Fibroblast of skin of right quadriceps (primary cell): ENCODE results near the gene PPM1F.

Experiments used
- DNase-seq: peaks from one replicate; pipeline ENCODE4 v3.0.0-alpha.2; 2013

PPM1F gene

DNA sequence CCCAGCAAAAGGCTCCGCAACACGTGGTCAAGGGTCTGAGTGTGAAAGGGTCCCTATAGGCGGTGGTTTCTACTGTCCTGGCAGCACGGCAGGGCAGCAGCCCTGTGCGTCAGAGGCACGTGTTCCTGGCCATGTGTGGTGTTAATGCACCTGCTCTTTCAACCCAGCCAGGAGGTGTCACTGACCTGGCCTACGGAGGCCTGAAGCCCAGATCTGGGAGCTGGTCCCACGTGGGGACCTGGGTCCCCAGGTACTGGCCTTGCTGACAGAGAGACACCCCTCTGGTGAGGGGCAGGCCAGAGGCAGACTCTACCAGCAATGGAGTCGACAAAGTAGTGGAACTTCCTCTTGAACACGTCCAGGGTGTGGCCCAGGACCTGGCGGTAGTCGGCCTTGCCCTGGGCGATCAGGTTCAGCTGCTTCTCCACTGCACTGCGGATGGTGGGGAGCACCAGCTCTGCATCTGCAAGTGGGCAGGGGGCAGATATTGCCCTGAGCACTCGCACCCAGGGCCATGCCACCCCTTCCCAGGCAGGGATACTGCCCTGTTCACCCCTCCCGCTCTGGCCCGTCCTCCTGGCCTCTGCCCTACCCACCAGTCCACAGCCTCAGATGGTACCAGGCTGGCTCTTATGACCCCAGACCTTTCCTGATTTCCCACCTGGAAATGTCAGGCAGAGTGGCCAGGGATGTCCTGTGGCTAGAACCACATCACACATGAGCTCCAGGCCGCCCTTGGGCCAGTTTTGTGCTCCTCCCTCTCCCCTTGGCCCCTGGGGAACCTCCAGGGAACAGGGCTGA lies 6.8 kb upstream of the PPM1F start:
- DNase-seq: no peak

DNA sequence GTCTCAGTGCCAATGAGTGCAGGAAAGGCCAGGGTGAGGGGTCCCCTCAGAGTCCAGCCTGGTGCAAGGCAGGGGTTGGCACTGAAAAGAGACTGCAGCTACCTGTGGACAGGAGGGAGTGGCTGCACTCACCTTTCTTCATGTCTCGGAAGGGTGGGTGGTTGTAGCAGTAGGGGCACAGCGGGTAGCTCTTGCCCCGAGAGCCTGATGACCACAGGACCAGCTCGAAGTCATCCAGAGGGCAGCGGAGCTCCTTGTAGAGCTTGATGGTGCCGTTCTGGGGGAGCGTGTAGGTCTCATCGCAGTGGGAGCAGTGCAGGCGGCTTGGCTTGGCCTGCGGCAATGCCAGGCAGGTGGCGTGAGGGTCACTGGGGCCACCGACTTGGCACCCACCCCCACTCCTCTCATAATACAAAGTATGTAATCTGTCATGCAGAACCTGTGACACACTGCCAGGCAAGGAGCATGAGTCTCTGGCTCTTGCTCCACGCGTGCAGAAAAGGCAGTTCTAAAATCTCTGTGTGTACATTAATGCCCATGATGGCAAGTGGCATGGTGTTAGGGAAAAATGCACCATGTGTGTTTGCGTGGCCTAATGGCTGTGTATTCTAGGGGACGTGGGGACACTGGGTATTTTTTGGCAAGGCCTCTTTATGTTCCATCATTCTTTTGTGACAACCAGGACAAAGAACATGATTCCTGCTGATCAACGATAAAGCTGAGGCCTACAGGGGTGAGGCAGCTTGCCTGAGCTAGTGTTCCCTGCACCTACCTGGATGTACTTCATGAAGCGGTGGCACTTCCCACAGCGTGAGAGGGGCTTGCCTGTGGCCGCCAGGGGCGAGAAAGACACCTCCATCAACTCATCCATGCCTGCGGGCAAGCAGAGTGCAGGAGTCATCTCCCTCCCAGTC lies 6.0 kb upstream of the PPM1F start:
- DNase-seq: no peak

DNA sequence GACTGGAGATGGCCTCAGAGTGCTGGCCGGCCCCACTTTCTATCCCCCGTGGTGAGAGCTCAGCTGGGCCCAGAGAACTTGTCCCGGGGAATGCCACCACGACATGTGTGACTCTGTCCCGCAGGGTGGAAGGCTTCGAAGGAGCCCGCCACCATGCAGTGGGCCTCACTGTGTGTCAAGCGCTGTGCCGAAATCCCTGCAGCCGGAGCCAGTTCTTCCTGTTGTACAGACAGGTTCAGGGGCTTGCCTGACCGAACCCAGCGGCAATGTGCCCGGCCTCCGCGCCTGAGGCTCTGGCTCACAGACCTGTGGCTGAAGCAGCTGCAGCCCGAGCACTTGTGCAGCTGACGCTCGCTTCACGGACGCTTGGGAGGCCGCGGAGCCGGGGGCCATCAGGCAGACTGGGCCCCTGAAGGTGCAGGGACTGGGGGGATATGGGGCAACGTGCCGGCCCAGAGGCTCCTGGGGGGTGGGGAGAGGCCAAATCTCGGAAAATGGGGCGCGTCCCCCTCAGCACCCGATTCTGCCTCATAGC lies 650 bp downstream of the PPM1F start:
- peak; percentile 23 for DNase-seq

DNA sequence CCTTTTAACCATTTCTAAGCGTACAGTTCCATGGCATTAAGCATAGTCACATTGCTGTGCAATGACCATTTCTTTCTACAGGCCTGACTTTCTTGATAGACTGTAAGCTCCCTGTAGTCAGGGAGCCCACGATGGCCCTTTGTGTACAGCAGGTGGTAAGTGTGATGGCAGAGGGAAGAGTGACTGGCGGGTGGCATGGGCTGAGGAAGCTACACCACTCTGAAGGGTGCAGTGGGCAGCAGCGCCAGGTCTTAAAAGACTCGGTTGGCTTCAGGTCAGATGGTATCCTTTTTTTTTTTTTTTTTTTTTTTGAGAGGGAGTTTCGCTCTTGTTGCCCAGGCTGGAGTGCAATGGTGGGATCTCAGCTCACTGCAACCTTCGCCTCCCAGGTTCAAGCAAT lies 1.6 kb downstream of the PPM1F start:
- DNase-seq: no peak

DNA sequence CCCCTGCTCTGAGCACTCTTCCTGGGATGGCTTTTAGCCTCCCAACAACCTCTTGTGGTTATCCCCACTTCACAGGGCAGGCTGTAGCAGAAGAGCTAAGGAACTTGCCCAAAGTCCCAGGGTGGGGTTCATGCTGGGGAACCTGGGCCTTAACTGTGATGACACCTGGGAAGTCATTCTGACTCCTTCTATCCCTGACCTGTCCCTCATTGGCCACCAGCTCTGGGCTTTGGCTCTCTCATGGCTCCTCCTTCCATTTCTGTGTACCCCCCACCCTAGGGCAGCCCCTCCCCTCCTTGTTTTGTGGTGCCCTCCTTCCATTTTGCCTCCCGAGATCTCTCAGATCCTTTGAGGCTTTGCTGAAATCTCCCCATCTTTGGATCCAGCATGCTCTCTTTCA lies 2.7 kb downstream of the PPM1F start:
- DNase-seq: no peak

DNA sequence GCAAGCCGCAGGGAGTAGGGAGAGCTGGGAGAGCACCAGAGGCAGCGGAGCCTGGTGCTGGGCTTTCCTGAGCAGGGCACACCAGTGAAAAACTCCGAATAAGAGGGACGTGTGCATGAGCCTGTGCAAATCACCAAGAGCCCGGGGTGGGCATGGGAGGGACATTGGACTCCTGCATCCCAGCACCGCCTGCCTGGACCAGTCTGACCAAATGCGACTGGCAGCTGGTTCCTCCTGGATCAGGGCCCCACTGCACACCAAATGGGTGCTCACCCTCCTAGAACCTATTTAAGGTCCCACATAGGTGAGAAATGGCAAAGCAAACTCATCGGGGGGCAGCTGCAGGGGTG lies 3.1 kb downstream of the PPM1F start:
- DNase-seq: no peak

DNA sequence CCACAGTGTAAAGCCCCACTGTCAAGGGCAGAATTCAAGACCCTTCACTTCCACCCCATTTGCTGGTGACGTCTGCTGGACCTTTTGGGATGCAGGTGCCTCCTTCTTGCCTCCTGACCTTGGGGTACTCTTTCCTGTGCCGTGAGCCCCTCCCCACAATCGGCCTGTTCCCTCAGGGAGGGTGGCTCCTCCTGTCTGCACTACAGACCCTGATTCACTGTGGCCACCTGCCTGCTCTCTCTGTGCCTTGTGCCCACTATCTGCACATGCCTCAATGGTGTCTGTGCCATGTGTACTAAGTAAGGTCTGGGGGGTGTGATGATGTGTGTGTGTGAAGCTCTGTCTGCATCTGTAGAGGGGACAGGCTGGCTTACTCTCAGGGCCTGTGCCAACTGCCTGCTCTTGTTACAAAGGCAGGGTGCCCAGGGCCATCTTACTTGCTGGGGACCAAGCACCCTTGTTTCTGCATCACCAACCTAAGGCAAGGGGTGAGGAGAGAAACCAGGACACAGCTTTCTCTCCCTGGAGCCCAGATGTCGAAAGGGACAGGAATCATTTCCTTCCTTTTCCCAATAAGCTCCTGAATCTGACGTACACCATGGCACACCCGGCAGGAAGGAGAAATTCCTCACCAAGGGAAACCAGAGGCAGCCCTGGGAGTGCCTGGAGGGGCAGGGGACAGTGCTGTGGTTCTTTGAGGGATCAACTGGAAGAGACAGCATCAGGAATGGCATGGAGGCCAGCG lies 3.7 kb downstream of the PPM1F start:
- no peak for DNase-seq

DNA sequence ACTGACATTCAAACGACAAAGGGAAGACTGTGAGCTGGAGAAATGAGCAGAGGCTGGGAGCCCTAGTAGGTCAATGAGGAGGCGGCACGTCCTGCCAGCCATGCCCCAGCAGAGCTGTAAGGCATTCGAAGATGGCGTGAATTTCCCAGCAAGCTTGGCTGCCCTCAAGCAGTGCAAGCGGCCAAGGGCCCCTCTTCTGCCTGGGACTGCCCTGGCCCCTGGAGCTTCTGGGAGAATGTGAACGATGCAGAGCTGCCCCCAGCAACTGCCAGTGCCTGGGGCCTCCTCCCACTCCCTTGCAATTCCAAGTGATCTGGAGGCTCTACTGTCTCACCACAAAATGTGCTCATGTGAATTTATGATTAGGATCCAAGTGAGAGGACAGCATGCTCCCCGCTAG lies 4.3 kb downstream of the PPM1F start:
- no peak for DNase-seq

DNA sequence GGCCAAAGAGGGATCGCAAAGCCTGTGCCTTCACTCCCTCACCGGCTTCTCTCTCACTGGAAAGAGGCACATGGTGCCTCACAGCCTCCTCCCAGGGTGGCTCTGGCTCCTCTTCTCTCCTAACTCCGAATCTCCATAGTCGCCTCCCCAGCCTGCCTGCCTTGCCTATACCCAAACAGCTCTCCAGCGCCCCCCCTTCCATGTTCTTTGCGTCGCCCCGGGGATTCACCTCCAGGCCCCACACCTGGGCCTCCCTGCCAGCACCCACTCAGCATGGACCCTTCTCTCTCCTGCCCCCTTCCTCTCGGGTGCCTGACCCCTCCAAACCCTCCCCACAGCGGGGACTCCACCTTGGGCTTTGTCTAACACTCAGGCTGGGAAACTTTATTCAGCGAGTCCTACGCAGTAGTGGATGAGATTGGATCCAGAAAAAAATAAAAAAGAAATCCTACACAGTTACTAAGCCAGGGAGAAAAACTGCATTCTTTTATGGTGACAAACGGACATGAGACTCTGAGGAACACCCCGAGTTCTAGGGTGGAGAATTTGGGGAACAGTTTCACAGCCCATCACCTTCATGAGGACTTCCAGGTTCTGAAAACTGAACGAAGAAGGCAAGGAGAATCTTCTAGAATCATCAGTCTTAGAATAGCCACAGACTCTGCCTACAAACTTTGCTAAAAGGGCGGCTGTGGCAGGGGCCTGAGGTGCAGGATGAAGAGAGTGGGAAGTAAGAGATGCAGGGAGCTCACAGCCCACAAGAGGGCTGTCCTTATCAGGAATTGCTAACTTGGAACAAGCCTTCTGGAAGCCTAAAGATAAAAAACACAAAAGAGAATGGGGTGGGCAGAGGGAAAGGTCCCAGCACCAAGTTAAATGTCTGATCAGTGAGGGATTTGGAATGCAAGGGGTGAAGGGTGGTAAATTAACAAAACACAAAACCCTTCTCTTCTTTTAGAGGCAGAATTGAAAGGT lies 5.3 kb downstream of the PPM1F start:
- DNase-seq: peak; percentile 52

DNA sequence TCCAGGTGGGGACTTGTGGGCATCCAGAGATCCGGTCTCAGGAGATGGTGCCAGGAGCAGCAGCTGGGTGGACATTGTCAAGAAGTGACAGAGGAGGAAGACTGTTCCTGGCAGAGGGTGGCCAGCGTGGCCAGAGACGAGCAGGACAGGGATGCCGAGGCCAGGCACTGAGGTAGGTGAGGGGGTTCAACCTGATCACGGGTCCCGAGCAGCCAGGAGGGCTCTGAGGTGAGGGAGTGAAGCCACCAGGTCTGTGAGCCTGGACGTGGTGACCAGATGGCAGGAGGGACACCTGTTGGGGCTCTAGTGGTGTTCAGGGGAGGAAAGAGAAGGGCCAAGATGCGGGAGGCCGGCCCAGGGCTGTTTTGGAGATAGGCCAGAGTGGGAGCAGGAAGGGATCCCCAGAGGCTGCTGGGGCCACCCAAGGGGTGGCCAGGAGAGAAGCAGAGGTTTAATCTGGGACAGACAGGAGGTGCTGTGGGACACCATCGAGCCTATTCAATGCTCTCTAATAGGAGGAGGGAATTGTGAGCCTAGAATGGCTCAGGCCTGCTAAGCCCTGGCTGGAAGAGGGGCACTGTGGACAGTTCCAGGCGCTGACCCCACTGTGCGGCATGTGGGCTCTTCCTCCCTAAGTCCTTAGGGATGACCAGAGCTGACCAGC lies 6.3 kb downstream of the PPM1F start:
- DNase-seq: no peak

DNA sequence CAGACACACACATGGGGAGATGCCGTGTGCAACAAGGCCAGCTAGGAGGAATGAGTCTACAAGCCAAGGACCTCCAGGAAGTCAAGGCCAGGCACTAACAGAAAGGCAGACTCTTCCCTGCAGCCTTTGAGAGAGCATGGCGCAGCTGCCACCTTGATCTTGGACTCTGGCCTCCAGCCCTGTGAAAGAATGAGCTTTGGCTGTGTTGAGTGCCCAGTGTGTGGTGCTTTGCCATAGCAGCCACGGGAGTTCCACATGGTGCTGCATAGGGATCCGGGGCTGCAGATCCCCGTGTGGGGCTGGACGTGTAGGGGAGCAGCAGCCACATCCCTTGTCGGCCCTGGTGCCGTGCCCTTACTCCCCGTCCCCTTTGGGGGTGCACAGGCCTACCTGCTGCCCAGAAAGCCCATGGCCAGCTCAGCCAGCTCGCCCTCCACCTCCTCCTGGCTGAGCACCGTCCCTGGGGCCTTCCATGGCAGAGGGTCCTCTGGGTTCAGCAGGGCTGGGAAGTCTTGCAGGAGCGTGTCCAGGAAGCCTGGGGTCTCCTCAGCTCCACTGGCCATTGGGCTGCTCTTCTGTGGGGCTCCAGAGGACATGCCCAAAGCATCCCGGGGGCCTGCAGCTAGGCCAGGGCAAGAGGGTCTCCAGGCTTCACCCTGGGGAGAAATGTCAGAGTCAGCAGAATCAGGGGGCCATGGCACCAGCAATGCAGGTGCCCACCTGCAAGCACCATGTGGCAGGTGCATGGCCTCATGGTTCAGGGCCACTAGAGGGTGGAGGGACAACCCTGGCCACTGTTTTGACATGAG lies 7.0 kb downstream of the PPM1F start:
- no peak for DNase-seq

DNA sequence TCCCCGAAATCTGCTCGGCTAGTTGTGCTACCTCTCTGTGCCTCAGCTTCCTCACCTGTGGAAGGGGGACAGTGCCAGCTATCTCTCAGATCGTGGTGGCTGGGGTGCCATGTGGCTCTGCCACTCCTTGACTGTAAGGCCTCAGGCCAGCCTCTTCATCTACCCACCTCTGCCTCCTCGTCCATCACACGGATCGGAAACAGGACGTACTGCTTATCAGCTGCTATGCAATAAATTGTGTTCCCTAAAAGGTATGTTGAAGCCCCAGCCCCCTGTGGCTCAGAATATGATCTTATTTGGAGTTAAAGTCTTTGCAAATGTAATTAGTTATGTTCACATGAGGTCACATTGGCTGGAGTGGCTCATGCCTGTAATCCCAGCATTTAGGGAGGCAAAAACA lies 7.8 kb downstream of the PPM1F start:
- no peak for DNase-seq

DNA sequence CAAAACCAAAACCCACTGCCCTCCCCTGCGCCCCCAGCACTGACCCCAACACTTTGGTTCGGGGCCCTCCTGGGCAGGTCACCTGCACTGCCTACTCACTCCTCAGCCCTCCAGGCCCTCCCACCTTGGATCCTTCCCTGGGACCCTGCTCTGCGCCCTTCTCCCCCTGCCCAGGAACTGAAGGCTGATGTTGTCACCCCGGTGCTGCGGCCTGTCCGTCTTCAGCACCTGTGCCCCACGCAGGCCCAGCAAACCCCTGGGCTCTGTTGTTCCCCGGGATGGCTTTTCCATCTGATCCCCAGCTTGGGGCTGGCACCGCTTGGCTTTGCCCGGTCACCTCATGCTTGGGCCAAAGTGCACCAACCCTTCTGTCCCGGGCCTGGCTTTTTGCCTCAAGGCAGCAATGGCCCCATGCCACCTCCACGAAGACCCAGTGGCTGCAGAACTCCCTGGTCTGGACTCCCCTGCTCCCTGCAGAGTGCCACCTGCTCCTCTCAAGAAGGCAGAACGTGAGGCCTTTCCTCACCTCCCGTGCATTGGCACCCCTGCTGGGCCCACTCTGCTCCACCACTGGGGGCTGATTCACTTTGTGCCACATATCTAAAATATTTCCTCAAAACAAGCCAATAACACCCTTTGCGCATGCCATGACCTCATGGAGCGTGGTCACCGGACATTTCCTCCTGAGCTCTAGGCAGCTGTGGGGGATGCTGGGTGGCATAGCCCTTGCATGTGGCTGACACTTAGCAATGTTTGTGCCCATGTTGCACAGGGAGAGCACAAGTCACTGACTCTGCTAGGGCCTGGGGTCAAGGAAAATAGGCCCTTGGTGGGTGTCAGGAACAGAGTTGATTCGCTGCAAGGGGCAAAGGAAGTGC lies 8.8 kb downstream of the PPM1F start:
- DNase-seq: no peak

DNA sequence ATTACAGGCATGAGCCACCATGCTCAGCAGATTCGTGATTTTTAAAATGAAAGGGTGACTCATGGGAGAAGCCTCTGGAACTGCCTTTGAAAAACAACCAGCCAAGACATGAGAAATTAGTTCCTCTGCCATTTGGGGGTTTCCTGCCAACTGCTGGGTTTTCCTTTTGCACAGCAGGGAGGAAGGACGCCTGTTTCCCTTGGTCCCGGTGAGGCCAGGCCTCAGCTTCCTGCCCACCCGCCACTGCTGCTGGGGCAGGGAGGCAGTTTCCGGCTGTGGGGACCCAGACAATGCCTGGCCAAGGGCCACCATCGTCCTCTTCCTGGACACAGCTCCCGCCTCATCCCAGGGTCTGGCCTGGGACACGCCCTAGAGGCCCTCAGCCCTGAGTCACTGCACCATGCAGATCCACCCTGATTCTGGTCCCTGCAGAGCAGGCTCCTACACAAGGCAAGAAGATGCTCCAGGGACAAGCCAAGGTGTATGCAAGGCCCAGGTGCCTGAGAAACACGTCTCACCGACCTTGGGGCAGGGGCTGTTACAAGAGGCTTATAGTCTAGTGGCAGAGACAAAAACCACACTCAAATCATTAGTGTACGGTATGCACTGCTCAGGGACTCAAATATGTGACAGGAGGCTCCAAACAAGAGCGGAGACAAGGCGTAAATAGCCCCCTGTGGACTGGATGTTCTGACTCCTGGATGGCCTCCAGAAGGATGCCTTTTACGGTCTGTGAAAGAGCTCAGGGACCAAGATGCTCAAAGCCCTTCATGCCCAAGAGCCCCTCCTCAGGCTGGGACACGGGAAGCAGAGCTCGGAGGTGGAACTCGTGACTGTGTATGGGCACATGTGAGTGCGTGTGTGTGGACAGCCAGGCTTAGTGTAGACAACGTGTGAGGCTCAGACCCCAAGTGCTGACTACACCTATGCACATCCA lies 10.0 kb downstream of the PPM1F start:
- DNase-seq: peak; percentile 85

DNA sequence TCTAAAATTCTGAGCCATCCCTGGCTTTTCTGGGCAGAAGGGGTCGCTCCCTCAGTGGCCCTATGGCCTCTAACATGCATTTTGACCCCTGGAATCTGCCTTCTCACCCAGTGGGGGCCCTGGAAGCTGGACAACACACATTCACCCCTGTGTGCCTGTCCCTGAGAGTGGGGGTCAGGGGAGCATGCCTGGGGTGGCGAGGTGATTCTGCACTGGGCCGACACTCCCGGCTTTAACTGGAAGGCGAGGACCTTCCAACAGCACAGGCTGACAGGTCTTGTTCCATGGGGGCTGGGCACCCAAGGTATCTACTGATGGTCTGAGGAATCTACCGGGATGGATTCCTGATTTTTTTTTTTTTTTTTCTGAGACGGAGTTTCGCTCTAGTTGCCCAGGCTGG lies 10.7 kb downstream of the PPM1F start:
- DNase-seq: no peak

DNA sequence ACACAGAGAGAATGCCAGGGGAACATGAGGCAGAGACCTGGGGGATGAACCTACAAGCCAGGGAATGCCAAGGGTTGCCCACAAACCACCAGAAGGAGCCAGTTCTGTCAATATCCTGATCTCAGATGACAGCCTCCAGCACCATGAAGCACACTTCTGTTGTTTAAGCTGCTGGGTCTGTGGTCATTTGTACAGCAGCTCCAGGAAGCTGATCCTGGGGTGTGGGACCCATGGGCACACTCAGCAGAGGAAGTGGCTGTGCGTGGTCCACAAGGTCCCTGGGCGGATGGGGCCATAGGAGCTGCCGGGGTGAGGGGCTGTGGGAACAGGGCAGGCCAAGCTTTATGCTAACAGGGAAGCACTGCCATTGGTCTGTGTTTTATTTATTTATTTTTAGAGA lies 12.1 kb downstream of the PPM1F start:
- no peak for DNase-seq

DNA sequence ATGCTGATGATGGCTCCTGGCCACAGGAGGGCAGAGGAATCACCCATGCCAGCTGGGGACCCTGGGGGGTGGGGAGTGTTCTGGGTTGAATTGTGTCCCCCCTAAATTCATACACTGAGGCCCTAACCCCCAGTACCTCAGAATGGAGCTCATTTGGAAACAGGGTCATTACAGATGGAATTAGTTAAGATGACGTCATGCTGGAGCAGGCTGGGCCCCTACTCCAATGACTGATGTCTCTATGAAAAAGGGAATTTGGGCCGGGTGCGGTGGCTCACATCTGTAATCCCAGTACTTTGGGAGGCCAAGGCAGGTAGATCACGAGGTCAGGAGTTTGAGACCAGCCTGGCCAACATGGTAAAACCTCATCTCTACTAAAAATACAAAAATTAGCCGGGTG lies 12.7 kb downstream of the PPM1F start:
- peak; percentile 25 for DNase-seq

DNA sequence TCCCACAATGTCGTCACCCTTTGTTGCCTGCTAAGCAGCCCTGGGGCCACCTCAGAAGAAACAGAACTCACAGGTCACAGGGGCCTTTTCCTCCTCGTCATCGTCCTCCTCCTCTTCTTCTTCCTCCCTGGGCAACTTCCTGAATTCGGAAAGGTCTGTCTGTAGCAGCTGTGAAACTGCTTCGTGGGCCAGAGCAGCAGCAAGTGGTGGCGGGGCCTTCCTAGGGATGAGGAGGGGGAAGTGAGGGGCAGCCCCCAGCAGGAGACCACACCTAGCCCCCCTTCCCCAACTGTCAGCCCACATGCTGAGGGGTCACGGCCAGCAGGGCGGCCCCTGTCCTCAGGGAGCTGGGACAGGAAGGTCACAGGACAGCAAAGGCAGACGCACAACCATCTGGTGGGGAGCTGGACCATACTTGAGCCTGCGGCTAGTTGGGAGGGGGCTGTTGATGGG lies 13.2 kb downstream of the PPM1F start:
- no peak for DNase-seq
